Measurements from ENCODE around the gene DHRS4L2.
A peak's percentile ranks its signal among the peaks of the same experiment; 100 is the strongest.
"Not testable (repeated sequence)": the region's sequence is repeated elsewhere in the genome, so short reads cannot be mapped to it uniquely, and the experiment has no call there.

Gene DHRS4L2

GRCh38 chr14:24019944-24020343 is 31.2 kb downstream of the DHRS4L2 start:
- not testable (repeated sequence) for DNase-seq (ENCODE audit: low read depth)

GRCh38 chr14:24020520-24020919 is 31.8 kb downstream of the DHRS4L2 start:
- DNase-seq (ENCODE audit: low read depth): not testable (repeated sequence)

- not testable (repeated sequence) for DNase-seq (ENCODE audit: low read depth)
Observed at GRCh38 chr14:24024939-24025418, 36.2 kb downstream of the DHRS4L2 start.

- DNase-seq (ENCODE audit: low read depth): not testable (repeated sequence)
Observed at GRCh38 chr14:24029687-24030086, 41.0 kb downstream of the DHRS4L2 start.

GRCh38 chr14:24031331-24031730 is 42.6 kb downstream of the DHRS4L2 start:
- not testable (repeated sequence) for DNase-seq (ENCODE audit: low read depth)

GRCh38 chr14:24032727-24033418 is 44.1 kb downstream of the DHRS4L2 start:
- no peak for DNase-seq (ENCODE audit: low read depth)

GRCh38 chr14:24035769-24036168 is 47.0 kb downstream of the DHRS4L2 start:
- not testable (repeated sequence) for DNase-seq (ENCODE audit: low read depth)

- DNase-seq (ENCODE audit: low read depth): peak; percentile 24
Observed at GRCh38 chr14:24036169-24036962, 47.6 kb downstream of the DHRS4L2 start.

GRCh38 chr14:24036963-24037657 is 48.4 kb downstream of the DHRS4L2 start:
- DNase-seq (ENCODE audit: low read depth): not testable (repeated sequence)

- DNase-seq (ENCODE audit: low read depth): no peak
Observed at GRCh38 chr14:24037658-24038037, 48.9 kb downstream of the DHRS4L2 start.

GRCh38 chr14:24038686-24039085 is 50.0 kb downstream of the DHRS4L2 start:
- DNase-seq (ENCODE audit: low read depth): no peak

GRCh38 chr14:24040692-24041091 is 52.0 kb downstream of the DHRS4L2 start:
- no peak for DNase-seq (ENCODE audit: low read depth)

GRCh38 chr14:24042746-24043145 is 54.0 kb downstream of the DHRS4L2 start:
- no peak for DNase-seq (ENCODE audit: low read depth)

- not testable (repeated sequence) for DNase-seq (ENCODE audit: low read depth)
Observed at GRCh38 chr14:24049002-24049401, 60.3 kb downstream of the DHRS4L2 start.

GRCh38 chr14:24050753-24051152 is 62.0 kb downstream of the DHRS4L2 start:
- DNase-seq (ENCODE audit: low read depth): not testable (repeated sequence)

GRCh38 chr14:24051176-24051788 is 62.6 kb downstream of the DHRS4L2 start:
- DNase-seq (ENCODE audit: low read depth): no peak

- DNase-seq (ENCODE audit: low read depth): peak; percentile 25
Observed at GRCh38 chr14:24051789-24052655, 63.3 kb downstream of the DHRS4L2 start, which contains the start of gene CARMIL3. CARMIL3 (plus strand) TSS chr14:24052009; CDS start chr14:24052154, 145 bp downstream.

GRCh38 chr14:24052656-24053547 is 64.2 kb downstream of the DHRS4L2 start:
- no peak for DNase-seq (ENCODE audit: low read depth)

- DNase-seq (ENCODE audit: low read depth): no peak
Observed at GRCh38 chr14:24053548-24054323, 65.0 kb downstream of the DHRS4L2 start.

Data from CMK (cell line).